GM04504 (cell line): ENCODE measurements around the gene ARID4B.
"Not testable (repeated sequence)": the region's sequence is repeated elsewhere in the genome, so short reads cannot be mapped to it uniquely, and the experiment has no call there.

Experiments used
- DNase-seq: peaks from one replicate; pipeline ENCODE4 v3.0.0-alpha.2; 2012; ENCODE audit warnings: low read depth

ARID4B gene

DNA sequence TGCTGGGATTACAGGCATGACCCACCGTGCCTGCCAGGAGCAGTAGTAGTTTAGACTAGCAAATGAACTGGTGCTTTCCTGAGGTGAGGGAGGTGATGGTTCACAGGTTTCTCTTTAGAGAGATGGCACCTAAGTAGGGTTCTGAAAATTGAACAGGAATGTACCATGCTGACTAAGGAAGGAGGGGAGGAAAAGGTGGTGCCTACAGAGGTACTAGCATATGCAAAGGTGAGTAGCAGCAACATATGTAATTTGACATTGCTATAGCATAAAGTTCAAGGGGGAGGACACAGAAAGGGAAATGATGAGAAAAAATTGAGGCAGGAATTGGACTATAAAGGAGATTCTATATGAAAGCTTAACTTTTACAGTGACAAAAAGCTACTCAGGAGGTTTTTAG lies 101.0 kb downstream of the ARID4B start:
- DNase-seq, result no peak

GRCh38 chr1:235225299-235225698 lies 102.7 kb downstream of the ARID4B start:
- DNase-seq, result no peak

DNA sequence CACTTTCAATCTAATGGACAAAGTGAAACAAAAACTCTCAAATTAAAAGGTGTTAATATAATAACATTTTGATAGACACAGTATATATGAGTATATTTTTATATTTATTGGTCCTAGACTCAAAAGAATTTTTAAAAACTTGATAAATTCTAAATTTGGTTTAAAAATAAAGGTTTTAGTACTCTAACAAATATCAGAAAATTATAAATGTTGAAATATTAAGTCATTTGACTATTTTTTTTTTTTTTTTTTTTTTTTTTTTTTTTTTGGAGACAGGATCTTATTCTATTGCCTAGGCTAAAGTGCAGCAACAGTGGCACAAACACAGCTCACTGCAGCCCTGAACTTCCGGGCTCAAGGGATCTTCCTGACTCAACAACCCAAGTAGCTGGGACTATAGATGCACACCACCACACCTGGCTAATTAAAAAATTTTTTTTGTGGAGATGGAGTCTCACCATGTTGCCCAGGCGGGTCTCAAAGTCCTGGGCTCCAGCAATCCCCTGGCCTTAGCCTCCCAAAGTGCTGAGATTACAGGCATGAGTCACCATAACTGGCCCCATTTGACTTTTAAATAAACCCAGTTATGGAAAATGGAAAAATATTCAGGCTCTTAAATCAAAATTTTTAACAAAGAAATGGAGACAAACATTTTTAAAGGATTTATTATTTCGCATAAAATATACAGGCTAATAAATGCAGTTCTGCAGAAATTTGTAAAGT lies 106.2 kb downstream of the ARID4B start:
- no peak for DNase-seq

- DNase-seq, result no peak
Measured at GRCh38 chr1:235215453-235215852, 112.5 kb downstream of the ARID4B start.

DNA sequence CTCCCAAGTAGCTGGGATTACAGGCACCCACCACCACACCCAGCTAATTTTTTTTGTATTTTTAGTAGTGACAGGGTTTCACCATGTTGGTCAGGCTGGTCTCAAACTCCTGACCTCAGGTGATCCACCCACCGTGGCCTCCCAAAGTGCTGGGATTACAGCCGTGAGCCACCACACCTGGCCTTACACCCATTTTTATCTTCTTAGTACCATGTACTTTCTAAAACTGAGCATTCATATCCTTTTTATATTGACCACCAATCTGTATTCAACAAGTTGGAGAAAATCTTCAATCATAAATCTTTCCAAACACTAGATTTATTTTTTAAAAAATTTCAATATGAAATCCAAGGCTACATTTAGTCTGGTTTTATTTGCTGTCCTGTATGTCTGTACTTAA lies 113.0 kb downstream of the ARID4B start:
- not testable (repeated sequence) for DNase-seq

DNA sequence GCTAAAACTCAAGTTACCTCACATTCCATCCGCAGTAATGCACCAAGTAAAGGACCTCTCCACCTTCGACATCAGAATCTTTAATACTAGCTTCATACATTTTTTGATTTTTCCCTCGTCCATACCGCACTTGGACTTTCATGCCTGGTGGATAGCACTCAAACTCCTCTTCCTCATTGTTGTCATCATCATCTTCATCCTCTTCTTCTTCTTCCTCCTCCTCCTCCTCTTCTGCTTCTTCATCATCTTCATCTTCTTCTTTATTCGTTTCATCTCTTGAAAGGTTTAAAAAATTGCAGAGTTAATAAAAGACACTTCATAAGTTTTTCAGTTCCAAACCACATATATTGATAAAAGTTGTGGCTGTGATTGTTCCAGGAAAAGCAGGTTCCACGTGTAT lies 114.2 kb downstream of the ARID4B start:
- DNase-seq, result no peak

GRCh38 chr1:235211517-235211916 lies 116.5 kb downstream of the ARID4B start:
- DNase-seq, result no peak

DNA sequence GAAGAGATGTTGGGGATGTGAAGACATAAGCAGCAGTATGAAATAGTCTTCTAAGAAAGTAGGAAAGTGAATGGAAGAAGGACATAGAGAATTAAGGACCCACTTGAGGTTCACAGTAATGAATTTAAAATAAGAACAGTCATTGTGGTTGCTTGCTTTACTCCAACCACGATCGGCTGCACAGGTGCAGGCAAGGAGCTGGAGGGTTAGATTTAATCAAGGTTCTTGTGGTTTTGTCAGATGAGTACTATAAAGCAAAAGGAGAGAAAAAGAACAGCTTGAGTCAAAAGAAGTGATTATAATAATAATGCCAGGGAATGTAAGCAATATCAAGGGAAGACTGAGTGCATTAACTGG lies 120.8 kb downstream of the ARID4B start:
- no peak for DNase-seq

DNA sequence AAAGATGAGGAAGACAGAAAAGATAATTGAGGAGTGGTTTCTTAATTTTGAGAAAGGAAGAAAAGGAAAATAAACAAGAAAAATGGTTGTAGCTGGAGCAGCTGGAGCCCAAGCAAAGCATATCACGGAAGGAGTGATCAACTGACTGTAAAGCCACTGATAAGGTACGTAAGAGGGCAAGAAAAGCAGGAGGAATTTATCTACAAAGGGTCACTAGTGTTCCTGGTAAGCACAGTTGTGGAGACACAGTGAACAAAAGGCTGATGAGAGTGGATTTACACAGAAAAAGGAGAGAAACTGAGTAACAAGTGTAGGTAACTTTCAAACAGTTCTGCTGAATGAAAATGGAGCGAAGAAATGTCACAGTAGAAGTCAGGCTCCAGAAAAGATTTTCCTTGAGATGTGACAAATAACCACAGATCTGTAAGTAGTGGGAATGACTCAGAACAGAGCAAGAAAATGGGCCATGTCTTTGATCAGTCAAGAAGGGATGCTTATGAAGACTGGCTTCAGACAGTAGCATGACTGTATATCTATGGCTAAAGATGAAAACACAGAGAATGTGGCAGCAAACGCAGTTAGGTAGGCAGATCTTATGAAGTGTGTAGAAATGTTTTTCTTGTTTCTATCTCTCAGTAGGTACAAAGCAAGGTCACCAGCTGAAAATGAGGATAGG lies 121.3 kb downstream of the ARID4B start:
- no peak for DNase-seq

DNA sequence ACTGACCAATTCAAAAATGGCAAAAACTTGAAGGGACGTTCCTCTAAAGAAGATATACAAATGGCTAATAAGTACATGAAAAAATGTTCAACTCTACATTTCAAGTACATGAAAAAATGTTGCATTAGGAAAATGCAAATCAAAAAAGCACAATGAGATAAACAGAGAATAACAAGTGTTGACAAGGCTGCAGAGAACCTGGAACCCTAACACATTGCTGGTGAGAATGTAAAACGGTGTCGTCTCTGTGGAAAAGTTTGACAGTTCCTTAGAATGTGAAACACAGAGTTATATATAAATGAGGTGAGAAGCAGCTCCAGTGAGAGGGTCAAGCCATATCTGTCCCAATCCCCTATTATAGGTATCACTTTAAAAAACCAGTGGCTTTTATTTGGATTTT lies 122.3 kb downstream of the ARID4B start:
- no peak for DNase-seq

DNA sequence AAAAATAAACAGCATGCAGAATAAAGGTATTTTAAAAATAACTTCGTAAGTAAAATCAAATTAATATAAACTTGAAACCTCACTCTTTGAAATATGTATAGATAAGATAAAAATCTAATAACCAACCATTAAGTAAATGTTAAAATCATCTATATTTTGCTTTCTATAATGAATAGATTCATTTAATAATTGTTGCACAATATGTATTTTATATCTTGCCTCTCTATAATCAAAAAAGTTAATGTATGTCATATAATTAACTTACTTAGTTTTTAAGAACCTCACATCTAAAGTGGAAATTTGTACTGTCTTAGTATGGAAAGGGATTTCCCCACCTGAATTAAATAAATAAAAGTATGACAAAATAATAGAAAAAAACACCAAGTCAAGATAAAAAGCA lies 124.6 kb downstream of the ARID4B start:
- DNase-seq, result no peak

DNA sequence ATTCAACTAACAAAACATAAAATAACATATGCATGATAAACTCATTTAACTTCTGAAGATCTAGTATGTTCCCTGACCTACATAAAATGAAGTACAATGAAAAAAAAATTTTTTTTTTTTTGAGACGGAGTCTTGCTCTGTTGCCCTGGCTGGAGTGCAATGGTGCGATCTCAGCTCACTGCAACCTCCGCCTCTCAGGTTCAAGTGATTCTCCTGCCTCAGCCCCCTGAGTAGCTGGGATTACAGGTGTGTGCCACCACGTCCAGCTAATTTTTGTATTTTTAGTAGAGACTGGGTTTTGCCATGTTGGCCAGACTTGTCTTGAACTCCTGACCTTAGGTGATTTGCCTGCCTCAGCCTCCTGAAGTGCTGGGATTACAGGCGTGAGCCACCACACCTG lies 125.5 kb downstream of the ARID4B start:
- not testable (repeated sequence) for DNase-seq

GRCh38 chr1:235199441-235199840 lies 128.5 kb downstream of the ARID4B start:
- DNase-seq, result peak; percentile 7

DNA sequence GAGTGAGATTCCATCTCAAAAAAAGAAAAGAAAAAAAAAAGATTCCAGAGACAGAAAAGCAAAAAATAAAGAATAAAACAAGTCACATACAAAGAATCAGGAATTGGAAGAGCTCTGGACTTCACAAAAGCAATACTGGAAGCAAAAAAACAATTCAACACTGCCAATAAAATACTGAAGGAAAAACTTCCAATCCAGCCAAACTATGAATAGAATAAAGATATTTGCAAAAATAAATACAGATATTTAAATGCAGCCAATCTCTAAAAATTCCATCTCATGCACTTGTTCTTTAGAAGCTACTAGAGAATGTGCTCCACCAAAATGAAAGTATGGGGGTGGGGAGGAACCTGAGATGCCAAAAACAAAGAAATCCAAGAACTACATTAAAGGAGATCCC lies 137.5 kb downstream of the ARID4B start:
- no peak for DNase-seq

DNA sequence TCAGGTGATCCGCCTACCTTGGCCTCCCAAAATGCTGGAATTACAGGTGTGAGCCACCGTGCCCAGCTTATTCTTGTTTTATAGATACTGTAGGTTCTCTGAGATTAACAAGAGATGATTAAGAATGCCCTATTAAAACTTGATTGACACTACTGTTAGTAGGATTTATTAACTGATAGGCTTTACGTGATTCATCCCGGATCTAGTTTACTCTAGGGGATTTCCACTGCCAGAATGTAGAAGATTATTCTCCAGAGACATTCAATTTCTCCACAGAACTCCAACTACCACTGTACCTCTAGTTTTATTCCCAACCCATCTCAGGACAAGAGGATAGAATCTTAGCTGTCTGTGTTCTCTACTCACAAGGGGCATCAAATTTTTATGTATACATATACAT lies 140.7 kb downstream of the ARID4B start:
- DNase-seq, result no peak

- no peak for DNase-seq
Measured at GRCh38 chr1:235181561-235182245, 146.3 kb downstream of the ARID4B start.

GRCh38 chr1:235180916-235181460 lies 147.0 kb downstream of the ARID4B start:
- DNase-seq, result no peak

DNA sequence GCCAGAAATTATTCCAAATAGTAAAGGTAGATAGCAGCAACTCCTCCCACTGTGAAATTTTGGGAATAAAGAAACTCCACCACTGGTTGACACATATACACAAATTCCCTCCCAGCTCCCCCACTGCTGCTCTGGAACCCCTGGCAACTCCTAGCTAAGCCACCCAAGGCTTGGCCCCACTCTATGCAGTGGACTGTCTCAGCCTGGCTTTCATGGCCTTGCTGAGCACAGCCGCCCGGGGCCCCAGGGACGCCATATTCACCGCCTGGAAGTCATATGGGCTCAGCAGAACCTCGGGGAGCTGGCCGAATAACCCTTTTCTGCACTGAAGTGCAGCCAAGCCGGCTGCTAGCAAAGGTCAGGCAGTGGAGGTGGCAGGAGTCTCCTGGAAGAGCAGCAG lies 151.5 kb downstream of the ARID4B start:
- no peak for DNase-seq

- no peak for DNase-seq
Measured at GRCh38 chr1:235169986-235170385, 158.0 kb downstream of the ARID4B start.

DNA sequence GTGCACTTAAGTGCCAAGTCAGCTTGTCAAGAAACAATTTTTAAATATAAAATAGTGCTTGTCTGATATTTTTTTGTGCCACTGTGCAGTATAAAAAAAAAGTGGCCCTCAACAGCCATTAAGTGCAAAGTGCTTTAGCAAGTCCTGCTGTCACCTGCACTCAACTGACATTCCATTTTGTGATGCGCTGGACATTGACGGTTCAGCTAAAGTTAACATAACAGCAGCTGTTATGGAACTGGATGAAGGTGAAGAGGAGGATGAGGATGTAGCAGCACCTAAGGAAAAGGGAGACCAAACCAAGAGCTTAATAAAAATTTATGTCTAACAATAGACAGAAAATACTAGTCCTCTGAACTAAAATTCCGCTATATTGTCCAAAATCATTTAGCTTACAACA lies 159.6 kb downstream of the ARID4B start:
- DNase-seq, result no peak

- no peak for DNase-seq
Measured at GRCh38 chr1:235161685-235162327, 166.2 kb downstream of the ARID4B start.

GRCh38 chr1:235160957-235161684 lies 166.9 kb downstream of the ARID4B start, which contains the start of gene RBM34:
TSS of gene RBM34 (minus strand) at chr1:235161250. CDS start at chr1:235161226, 24 bp downstream.
- peak; percentile 77 for DNase-seq
